SU-DHL-6 (cell line): Measurements from ENCODE around the gene RBMS1.

Experiments
- EZH2phosphoT487 ChIP-seq: fragments of 200-600 bp; sonication (generic), shearing (Covaris generic); conservative IDR thresholded peaks from 2 replicates; pipeline ENCODE4 v1.6.1; 2018; ENCODE audit warnings: mild to moderate bottlenecking, antibody characterized with exemption, low read length, moderate library complexity, mixed read lengths
- TF ChIP-seq, protein P1 (sequence below): fragments of 200-600 bp; sonication (generic); IDR thresholded peaks from one replicate; pipeline ENCODE4 v1.5.1; 2017; ENCODE audit warnings: antibody characterized with exemption, mild to moderate bottlenecking, low read length, moderate library complexity; ENCODE audit not compliant: insufficient read depth, poor library complexity, severe bottlenecking

DNA sequence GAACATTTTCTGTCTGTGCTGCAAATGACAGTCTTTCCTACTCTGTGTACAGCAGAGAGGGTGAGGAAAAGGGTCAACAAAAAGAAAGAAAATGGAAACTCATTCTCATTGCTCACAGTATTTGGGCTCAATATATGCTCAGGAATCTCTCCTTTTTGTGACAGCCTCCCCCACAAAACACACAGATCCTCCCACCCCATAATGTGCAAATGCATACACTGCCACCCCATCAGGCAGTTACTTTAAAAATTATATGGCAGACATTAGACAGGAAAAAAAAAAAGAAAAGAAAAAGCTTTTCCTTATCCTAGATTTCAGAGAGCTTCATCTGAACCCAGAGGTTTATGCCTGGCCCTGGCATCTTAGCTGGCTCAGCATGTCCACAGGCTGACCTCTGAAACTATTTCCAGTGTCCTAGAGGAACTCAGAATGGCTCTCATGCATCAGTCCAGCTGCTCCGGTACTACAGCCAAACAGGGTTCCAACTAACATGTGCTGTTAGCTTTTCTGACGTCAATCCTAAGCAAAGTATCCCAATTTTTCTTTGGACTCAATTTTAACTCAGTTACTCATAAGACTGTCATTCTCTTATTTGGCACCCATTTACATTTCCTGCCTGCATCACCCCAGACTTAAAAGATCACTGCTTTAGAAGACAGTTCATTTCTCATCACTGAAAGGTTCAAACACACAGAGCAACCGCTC is 105.9 kb downstream of the RBMS1 start:
- TF ChIP-seq, protein P1, sequence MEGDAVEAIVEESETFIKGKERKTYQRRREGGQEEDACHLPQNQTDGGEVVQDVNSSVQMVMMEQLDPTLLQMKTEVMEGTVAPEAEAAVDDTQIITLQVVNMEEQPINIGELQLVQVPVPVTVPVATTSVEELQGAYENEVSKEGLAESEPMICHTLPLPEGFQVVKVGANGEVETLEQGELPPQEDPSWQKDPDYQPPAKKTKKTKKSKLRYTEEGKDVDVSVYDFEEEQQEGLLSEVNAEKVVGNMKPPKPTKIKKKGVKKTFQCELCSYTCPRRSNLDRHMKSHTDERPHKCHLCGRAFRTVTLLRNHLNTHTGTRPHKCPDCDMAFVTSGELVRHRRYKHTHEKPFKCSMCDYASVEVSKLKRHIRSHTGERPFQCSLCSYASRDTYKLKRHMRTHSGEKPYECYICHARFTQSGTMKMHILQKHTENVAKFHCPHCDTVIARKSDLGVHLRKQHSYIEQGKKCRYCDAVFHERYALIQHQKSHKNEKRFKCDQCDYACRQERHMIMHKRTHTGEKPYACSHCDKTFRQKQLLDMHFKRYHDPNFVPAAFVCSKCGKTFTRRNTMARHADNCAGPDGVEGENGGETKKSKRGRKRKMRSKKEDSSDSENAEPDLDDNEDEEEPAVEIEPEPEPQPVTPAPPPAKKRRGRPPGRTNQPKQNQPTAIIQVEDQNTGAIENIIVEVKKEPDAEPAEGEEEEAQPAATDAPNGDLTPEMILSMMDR, result no peak
- no peak for TF ChIP-seq EZH2phosphoT487
